GM21786 (cell line): ENCODE results near the gene POTEE.
"Not testable (repeated sequence)": the region's sequence is repeated elsewhere in the genome, so short reads cannot be mapped to it uniquely, and the experiment has no call there.

Experiments
- ATAC-seq: cut with Tn5 transposase; IDR thresholded peaks from one replicate; pipeline ENCODE4 v1.9.1; 2021; ENCODE audit not compliant: unreplicated experiment

The POTEE gene

DNA sequence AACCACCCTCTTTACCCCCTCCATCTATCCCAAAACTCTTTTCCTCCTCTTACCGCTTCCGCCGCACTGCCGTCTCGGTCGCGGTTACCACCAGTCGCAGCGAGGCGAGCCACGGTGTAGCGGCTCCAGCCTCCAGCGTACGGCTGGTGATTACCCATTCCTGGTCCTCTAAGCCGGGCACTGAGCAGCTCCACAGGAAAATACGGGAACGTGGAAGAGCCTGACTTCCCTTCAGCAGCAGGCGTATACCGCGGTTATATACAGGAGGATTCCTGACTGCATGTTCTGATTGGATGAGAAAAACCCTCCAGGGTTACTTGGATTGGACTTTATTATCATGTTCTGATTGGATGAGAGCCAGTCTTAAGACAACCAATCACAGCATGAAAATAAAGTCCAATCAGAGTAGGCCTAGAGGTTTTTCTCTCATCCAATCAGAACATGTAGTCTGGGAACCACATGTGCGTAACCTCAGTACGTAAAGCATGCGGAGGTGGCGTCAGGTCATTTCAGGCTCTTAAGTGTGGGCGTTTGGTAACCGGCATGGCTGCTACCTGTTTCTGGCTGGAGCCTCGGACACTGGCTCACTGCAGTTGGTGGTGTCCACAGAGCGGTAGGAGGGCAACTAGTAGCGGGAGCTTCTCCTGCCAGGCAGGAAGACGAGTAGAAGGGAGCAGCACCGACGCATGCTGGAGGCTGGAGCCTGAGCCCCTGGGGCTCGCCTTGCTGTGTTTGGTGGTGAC, at the start of gene POTEE:
Gene POTEE, plus strand, starts transcription at position 507 of the 743 bp plus-strand sequence. CDS start 8,867 bp downstream, outside the sequence.
- not testable (repeated sequence) for ATAC-seq

DNA sequence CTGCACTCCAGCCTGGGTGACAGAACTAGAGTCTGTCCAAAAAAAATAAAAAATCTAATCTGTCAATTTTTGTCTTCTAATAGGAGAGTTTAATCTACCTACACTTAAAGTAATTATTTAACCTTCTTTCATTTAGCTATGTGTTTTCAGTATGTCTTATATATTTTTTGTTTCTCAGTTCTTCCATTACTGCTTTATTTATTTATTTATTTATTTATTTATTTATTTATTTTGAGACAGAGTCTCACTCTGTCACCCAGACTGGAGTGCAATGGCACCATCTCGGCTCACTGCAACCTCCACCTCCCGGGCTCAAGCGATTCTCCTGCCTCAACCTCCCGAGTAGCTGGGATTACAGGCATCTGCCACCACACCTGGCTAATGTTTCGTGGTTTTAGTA, 43.8 kb upstream of the POTEE start:
- not testable (repeated sequence) for ATAC-seq

DNA sequence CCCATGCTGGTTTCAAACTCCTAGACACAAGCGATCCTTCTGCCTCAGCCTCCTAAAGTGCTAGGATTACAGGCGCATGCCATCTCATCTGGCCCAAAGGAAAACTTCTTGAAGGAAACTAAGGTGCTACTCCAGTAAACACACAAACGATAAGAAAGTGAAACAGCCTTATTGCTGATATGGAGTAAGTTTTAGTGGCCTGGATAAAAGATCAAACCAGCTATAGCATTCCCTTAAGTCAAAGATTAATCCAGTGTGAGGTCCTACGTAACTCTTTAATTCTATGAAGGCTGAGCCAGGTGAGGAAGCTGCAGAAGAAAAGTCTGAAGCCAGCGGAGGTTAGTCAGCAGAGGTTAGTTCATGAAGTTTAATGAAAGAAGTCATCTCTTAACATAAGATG, 40.8 kb upstream of the POTEE start:
- ATAC-seq, result no peak

DNA sequence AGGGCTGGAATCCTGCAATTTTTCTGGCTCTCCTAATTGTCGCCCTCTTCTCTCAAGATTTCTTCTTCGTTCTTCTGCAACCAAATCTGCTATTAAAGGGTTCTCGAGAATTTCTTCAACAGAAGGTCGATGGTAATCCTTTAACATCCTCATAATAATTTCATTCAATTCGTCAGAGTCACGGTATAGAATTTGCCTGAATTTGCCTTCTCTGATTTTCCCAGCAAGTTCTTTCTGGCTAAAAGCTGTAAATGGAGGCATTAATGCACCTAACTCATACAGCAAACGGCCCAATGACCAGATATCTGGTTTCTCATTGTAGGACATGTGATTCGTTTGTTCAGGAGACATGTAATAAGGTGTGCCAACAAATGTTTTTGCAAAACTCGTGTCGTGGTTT, 31.3 kb upstream of the POTEE start:
- not testable (repeated sequence) for ATAC-seq

DNA sequence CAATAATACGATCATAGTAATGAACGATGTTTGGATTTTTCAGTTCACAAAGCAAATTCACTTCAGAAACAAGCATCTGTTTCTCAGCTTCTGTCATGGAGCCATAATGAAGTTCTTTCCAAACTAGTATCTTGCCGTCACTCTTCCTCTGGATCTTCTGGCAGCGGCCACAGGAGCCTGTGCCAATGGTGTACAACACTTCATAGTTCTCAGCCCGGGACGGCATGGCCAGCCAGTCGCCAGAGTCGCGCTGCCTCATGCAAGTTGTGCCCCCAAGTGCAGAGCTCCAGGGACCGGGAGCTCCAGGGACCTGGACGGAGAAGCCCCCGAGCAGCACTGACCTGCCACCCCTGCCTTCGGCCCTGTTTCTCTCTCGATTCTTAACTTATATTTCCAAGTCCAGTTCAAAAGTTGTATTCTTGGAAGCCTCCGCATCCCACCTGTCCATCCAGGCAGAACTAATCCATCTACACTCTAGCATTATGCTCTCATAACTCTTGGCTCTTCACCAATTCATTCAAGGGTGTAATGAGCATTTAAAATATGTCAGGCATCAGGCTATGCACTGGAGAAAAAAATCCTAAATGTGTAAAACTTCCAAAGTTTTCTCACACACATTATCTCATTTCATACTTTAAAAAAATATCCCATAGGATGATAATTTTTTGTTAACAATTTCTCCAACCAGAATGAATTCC, 30.5 kb upstream of the POTEE start:
- not testable (repeated sequence) for ATAC-seq

DNA sequence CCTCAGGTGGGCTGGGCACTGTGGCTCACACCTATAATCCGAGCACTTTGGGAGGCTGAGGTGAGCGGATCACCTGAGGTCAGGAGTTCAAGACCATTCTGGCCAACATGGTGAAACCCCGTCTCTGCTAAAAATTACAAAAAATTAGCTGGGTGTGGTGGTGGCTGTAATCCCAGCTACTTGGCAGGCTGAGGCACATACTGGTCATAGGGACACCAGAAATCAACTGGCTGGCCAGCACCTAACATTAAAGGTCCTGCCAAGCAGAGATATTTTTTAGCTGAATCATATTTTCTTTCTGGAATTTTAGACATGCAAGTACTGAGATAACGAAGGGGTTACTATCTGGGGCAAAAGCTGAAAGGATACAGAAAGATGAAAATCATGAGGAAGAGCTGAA, 27.9 kb upstream of the POTEE start:
- ATAC-seq, result not testable (repeated sequence)

DNA sequence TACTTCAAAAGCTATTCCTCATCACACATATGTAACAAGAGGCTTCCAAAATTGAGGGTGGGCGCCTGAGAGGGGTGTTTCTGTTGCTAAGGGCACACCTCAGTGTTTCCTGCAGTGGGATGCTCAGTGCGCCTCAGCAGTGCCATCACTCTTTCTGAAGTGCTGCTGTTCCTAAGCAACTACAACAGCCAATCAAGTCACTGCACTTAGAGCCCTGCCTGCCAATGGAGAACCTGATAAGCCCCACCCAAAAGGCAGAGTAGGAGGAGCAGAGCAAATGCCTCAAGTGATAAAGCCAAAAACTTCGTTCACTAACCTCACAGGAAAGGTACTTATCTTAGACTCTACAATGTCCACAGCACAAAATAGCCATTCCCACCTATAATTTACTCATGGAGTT, 15.9 kb upstream of the POTEE start:
- ATAC-seq, result not testable (repeated sequence)

DNA sequence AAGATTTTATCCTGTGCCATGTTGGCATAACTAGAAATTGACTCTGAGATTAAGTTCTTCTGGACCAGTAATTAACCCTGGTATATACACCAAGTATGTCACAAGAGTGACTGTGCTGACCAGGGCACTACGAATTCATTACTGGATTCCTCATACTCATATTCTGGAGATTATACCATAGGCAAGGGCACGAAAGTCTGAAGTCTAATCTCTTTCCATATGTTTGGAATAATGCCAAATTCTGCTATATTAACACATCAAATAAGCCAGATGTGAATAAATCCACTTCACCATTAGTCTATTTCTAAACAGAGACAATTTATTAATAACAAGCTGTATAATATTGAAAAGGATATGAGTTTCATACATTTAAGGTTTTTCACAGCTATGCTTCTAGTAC, 13.2 kb upstream of the POTEE start:
- not testable (repeated sequence) for ATAC-seq

DNA sequence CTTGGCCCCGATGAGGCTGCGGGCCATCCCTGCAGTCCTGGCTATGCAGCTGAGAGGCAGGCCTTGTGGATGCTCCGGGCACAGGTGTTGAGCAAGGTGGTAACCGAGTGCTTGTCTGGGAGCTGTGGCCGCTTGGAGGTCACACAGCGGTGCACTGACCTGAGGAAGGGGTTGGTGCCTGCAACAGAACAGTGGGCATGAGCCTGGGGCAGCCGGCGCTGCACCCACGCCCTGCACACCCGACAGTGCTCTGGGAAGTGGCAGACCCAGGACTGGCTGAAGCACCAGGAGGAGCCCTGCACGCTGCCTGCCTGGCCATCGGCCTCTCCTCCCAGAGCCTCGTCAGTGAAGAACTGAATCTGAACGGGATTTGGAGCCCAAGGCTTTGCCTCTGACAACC, 8.2 kb upstream of the POTEE start:
- no peak for ATAC-seq

DNA sequence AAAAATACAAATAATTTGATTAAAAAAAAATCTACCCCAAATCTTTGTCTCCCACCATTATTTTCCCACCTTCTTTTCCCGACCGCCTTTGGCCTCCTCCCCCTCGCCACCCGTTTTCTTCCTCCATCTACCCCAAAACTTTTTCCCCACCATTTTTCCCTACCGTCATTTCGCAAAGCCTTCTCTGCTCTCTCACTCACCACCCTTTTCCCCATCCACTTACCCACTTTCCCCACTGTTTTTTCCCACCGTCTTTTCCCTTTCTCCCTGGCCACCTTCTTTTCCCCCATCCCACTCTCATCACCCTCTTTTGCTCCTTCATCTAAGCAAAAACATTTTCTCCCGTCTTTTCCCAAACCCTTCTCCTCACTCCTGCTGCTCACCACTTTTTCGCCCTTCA, 1.5 kb upstream of the POTEE start:
- ATAC-seq, result not testable (repeated sequence)

DNA sequence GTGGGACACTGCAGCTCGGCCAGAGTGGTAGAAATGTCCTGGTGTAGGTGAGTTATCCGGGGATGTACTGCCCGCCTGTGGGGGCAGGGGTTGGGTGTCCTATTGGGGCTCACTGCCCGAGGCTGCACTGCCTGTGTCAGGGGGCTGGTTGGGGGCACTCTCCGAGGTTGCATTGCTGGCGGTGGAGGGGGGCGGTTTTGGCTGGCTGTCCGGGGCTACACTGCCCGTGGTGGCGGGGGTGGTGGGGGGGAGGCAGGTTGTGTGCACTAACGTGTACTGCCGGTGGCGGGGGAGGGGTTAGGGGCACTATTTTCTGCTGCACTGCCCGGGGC, 403 bp downstream of the POTEE start:
- ATAC-seq, result not testable (repeated sequence)

DNA sequence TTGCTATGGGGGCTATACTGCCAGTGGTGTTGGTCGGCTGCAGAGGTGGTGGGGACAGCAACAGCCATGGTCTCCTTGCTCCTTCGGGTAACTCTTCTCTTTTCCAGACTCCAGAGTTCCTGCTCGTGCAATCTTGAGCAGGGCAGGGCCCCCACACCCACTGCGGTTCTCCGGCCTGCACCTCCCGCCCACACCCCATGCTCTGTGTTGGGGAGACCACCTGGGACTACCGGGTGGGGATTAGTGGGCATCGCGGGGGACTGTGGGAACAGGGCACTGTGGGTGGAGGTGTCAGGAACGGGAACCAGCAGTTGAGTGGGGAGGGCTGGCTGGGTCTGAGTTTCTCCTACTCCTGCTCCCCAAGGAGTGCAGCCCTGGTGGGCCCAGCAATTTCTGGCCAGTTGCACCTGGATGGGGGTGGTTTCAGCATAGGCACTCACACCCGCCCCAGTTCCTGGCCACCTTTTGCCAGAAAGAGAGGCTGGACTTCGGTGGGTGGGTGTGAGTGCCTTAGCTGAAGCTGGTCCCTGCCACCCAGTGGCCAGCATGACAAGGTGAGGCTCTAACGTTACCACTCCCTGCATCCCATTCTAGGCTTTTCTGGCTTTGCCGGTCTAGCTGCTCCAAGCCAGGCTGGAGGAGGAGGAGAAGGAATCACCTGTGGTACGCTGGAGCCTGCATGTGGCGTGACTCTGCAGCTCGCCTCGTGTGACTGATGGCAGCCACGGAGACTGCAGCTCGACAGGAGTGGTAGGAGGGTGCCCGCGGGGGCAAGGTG, 1.3 kb downstream of the POTEE start:
- ATAC-seq, result not testable (repeated sequence)

DNA sequence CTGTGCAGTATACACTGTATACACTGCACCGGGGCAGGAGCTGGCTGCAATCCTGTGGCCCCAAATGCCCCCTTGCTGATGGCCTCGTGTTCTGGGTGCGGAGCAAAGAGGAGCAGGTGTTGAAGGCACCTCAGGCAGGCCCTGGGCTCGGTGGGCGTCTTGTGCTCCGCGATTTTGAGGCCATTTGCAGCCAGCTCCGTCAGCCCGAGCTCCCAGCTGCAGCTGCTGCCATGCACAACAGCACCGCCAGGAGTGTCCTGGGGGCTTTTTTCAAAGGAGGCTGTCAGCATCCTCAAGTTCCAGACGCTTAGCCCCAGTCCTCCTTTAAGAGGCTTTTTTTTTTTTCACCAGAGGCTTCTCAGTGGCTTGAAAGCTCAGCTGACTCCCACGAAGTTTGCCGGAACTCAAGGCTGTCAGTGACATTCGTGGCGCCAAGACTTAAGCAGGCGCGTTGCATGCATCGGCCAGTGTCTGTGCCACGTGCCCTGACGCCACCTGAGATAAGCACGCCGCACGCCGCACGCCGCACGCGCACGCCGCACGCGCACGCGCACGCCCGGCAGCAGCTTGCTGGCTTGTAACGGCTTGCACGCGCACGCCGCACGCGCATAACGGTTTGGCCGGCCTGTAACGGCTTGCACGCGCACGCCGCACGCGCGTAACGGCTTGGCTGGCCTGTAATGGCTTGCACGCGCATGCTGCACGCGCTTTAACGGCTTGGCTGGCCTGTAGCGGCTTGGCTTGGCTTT, 8.1 kb downstream of the POTEE start:
- ATAC-seq, result not testable (repeated sequence)

DNA sequence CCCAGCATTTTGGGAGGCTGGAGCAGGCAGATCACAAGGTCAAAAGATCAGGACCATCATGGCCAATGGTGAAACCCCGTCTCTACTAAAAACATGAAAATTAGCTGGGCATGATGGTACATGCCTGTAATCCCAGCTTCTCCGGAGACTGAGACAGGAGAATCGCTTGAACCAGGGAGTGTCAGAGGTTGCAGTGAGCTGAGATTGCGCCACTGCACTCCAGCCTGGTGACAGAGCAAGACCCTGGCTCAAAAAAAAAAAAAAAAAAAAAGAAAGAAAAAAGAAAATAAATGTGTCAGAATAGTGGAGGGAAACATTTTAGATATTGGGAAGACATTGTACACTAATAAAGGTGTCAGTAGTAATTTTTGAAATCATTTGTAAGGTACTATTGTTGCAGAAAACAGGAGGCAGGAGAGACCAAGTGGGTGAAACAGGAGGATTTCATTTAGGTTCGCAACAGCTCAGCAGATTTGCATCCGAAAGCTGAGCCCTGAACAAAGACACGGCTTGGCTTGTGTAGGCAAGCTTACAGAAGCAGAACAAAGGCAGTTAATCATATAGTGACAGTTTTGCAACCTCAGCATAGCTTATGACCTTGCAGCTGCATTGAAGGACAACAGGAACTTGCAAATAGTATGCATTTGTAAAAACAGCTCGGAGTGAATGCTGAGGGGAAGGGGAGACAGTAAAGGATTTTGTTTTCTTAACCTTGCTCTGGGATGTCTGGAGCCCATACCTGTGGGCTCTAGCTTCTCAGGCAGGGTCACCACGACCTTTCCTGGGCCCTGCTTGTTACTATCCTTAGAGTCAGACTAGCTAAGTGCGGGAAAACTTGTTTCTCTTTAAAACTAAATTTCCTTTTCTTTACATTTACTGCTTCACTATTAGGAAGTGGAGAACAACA, 26.5 kb downstream of the POTEE start:
- ATAC-seq, result not testable (repeated sequence)
